SK-N-SH (cell line): Measurements from ENCODE around the gene ATXN10. TPM values are rescaled to one million over a fixed set of nuclear protein-coding genes. Genes with fewer than 3 reads are reported as not detected.
"Not testable (repeated sequence)": the region's sequence is repeated elsewhere in the genome, so short reads cannot be mapped to it uniquely, and the experiment has no call there.

Experiments
- CTCF ChIA-PET: fragments of 300-600, 350-600 bp; formaldehyde crosslinking; extraction: SDS; loops from one replicate; lab custom pipeline; 2021; lab: Yijun Ruan, JAX
- POLR2A ChIA-PET: fragments of 350-600 bp; sonication (Branson Sonifier 250); formaldehyde crosslinking; extraction: SDS; loops from one replicate; lab custom pipeline; 2020; ENCODE audit warnings: antibody characterized with exemption, inconsistent platforms; lab: Yijun Ruan, JAX
- DNase-seq: peaks from one replicate; pipeline ENCODE4 v3.0.0; 2012
- H2AFZ ChIP-seq: fragments of 200-600 bp; sonication (generic); 2 replicates; pipeline ENCODE4 v1.8.1; 2016; ENCODE audit warnings: antibody characterized with exemption, mild to moderate bottlenecking, low read depth
- H3F3A ChIP-seq: fragments of 200-600 bp; sonication (generic); replicated peaks from 2 replicates; pipeline ENCODE3; 2016; ENCODE audit warnings: antibody characterized with exemption, mild to moderate bottlenecking; ENCODE audit not compliant: insufficient read depth
- H3K27ac ChIP-seq, 2 experiments: fragments of 200-500 bp in 1 of 2; fragments of 200-600 bp in 1 of 2; sonication (Bioruptor generic) in 1 of 2; sonication (generic), shearing (Covaris generic) in 1 of 2; 2 replicates each; pipeline versions ENCODE4 v1.5.1 to v1.6.1; 2014 to 2016; ENCODE audit warnings: low read depth in 2 of 2, inconsistent platforms in 1 of 2, low read length in 1 of 2, mild to moderate bottlenecking in 1 of 2, mixed read lengths in 1 of 2
- H3K27me3 ChIP-seq: fragments of 200-600 bp; sonication (generic), shearing (Covaris generic); 2 replicates; pipeline ENCODE4 v1.6.1; 2016; ENCODE audit warnings: mixed run types; ENCODE audit not compliant: insufficient read depth
- H3K36me3 ChIP-seq, 2 experiments: fragments of 200-500 bp in 1 of 2; fragments of 200-600 bp in 1 of 2; sonication (Bioruptor generic) in 1 of 2; sonication (generic) in 1 of 2; replicated peaks in 1 of 2; 2 replicates each; pipeline versions ENCODE3 to v1.5.1; 2014 to 2016; ENCODE audit warnings: low read length in 1 of 2, mild to moderate bottlenecking in 1 of 2; ENCODE audit not compliant: insufficient read depth in 2 of 2, control insufficient read depth in 1 of 2
- H3K4me1 ChIP-seq, 2 experiments: fragments of 200-500 bp in 1 of 2; fragments of 200-600 bp in 1 of 2; sonication (Bioruptor generic) in 1 of 2; sonication (generic), shearing (Covaris generic) in 1 of 2; 2 replicates each; pipeline versions ENCODE4 v1.5.1 to v1.6.1; 2014 to 2016; ENCODE audit warnings: low read depth in 1 of 2, low read length in 1 of 2, mixed run types in 1 of 2; ENCODE audit not compliant: insufficient read depth in 2 of 2, control insufficient read depth in 1 of 2
- H3K4me2 ChIP-seq: fragments of 200-600 bp; sonication (generic), shearing (Covaris generic); 2 replicates; pipeline ENCODE4 v1.6.1; 2017; ENCODE audit warnings: mixed run types
- H3K4me3 ChIP-seq, 2 experiments: fragments of 200-500 bp in 1 of 2; fragments of 200-600 bp in 1 of 2; sonication (Bioruptor generic) in 1 of 2; sonication (generic), shearing (Covaris generic) in 1 of 2; 2 replicates each; pipeline versions ENCODE4 v1.5.1 to v1.8.1; 2014 to 2016; ENCODE audit warnings: low read depth in 2 of 2, inconsistent platforms in 1 of 2, low read length in 1 of 2, mild to moderate bottlenecking in 1 of 2, mixed read lengths in 1 of 2, moderate library complexity in 1 of 2
- H3K79me2 ChIP-seq: fragments of 200-600 bp; sonication (generic); 2 replicates; pipeline ENCODE4 v1.8.1; 2017; ENCODE audit warnings: mild to moderate bottlenecking; ENCODE audit not compliant: insufficient read depth
- H3K9ac ChIP-seq: fragments of 200-600 bp; sonication (generic); 2 replicates; pipeline ENCODE4 v1.6.1; 2017; ENCODE audit warnings: mixed run types
- H3K9me2 ChIP-seq: fragments of 200-600 bp; sonication (generic); 2 replicates; pipeline ENCODE4 v1.6.1; 2017; ENCODE audit warnings: mixed run types
- H3K9me3 ChIP-seq: fragments of 200-600 bp; sonication (generic); 2 replicates; pipeline ENCODE4 v1.6.1; 2017; ENCODE audit warnings: mixed run types, mild to moderate bottlenecking, moderate library complexity
- H4K20me1 ChIP-seq: fragments of 200-600 bp; sonication (generic); 2 replicates; pipeline ENCODE4 v1.6.1; 2017; ENCODE audit warnings: mild to moderate bottlenecking, mixed run types; ENCODE audit not compliant: insufficient read depth
- ELF1 ChIP-seq: IDR thresholded peaks from 2 replicates; pipeline ENCODE4 v1.4.0; 2012
- EP300 ChIP-seq, 2 experiments: IDR thresholded peaks; 2 replicates each; pipeline versions ENCODE4 v1.4.0 to v1.6.1; 2012; ENCODE audit warnings: borderline replicate concordance in 1 of 2, low read depth in 1 of 2, low read length in 1 of 2
- GATA2 ChIP-seq: sonication (generic); formaldehyde crosslinking; IDR thresholded peaks from 2 replicates; pipeline ENCODE4 v1.5.0; 2020; ENCODE audit warnings: mild to moderate bottlenecking, missing genetic modification reagents
- MAX ChIP-seq: IDR thresholded peaks from 2 replicates; pipeline ENCODE4 v1.4.0; 2012; ENCODE audit warnings: low read depth
- MXI1 ChIP-seq: IDR thresholded peaks from 2 replicates; pipeline ENCODE4 v1.6.1; 2012; ENCODE audit warnings: mild to moderate bottlenecking, low read depth, low read length, improper control_type of control experiment
- NFIC ChIP-seq: IDR thresholded peaks from 2 replicates; pipeline ENCODE4 v1.4.0; 2012; ENCODE audit warnings: borderline replicate concordance
- POLR2AphosphoS5 ChIP-seq: IDR thresholded peaks from 2 replicates; pipeline ENCODE4 v1.6.1; 2012; ENCODE audit warnings: low read depth, low read length
- RAD21 ChIP-seq: IDR thresholded peaks from 2 replicates; pipeline ENCODE4 v1.6.1; 2012; ENCODE audit warnings: mild to moderate bottlenecking, low read length
- RCOR1 ChIP-seq: fragments of 150-350 bp; IDR thresholded peaks from 2 replicates; pipeline ENCODE4 v1.6.1; 2017; ENCODE audit warnings: antibody characterized with exemption, low read length
- REST ChIP-seq: IDR thresholded peaks from 2 replicates; pipeline ENCODE4 v1.6.1; 2012; ENCODE audit warnings: mild to moderate bottlenecking, low read depth, low read length, moderate library complexity
- SIN3A ChIP-seq: IDR thresholded peaks from 2 replicates; pipeline ENCODE4 v1.6.1; 2012; ENCODE audit warnings: low read depth, mild to moderate bottlenecking, low read length, moderate library complexity, borderline replicate concordance
- SMC3 ChIP-seq: IDR thresholded peaks from 2 replicates; pipeline ENCODE4 v1.6.1; 2012; ENCODE audit warnings: low read depth, low read length, improper control_type of control experiment
- TEAD4 ChIP-seq: IDR thresholded peaks from 2 replicates; pipeline ENCODE4 v1.4.0; 2012; ENCODE audit warnings: mild to moderate bottlenecking, borderline replicate concordance; ENCODE audit not compliant: insufficient read depth
- USF1 ChIP-seq: IDR thresholded peaks from 2 replicates; pipeline ENCODE4 v1.4.0; 2012; ENCODE audit warnings: low read depth, borderline replicate concordance
- WGBS: methylation state at CpG from one replicate; pipeline ENCODE4 v1.1.6; 2017; ENCODE audit warnings: low lambda C conversion rate; 5-methylcytosine and 5-hydroxymethylcytosine counted together
- polyA plus RNA-seq, 3 experiments: library from polyadenylated mRNA; depleted of rRNA; stranded (reverse); fragments of >200 nt; gene quantifications; 2 replicates each; pipeline ENCODE4 v1.2.3, GENCODE V29; 2012

Gene ATXN10
- polyA plus RNA-seq, 1 of the 3 experiments (the other 2 are of a cell fraction), result 202 TPM

GRCh38 chr22:45793892-45794291 is 122.3 kb downstream of the ATXN10 start:
- peaks cover 33% of the 10 kb centered on the region for H3K9me3 ChIP-seq
- ChIA-PET POLR2A (no interaction called here), CTCF (no interaction called here)
- H3K79me2 ChIP-seq, result peaks cover 11% of the 10 kb centered on the region
- H3K27ac ChIP-seq, result no peak overlapping the region
- H3K4me1 ChIP-seq, result no peaks in the 10 kb centered on the region; a peak in 2 of 4 replicates
- H4K20me1 ChIP-seq, result no peaks in the 10 kb centered on the region
- H3K4me2 ChIP-seq, result no peak overlapping the region
- H2AFZ ChIP-seq, result no peak overlapping the region
- no peak overlapping the region for H3K4me3 ChIP-seq
- peaks cover 10% of the 10 kb centered on the region for H3F3A ChIP-seq
- WGBS, result 90% methylated on average over 2 of the region's 2 CpGs
- H3K9me2 ChIP-seq, result no peaks in the 10 kb centered on the region
- TF ChIP-seq NFIC, result no peak
- no peak for TF ChIP-seq ELF1
- TF ChIP-seq POLR2AphosphoS5, result no peak
- no peak for TF ChIP-seq SMC3
- TF ChIP-seq, all 33 proteins: peak for 0
- DNase-seq, result no peak
- no peak overlapping the region for H3K9ac ChIP-seq
- H3K27me3 ChIP-seq, result no peaks in the 10 kb centered on the region
- H3K36me3 ChIP-seq, result peaks cover 54 to 65% of the 10 kb centered on the region in 2 experiments

GRCh38 chr22:45796009-45796408 is 124.4 kb downstream of the ATXN10 start:
- H3K27me3 ChIP-seq, H3K9ac ChIP-seq, POLR2A ChIA-PET, H4K20me1 ChIP-seq, H3K4me1 ChIP-seq, H3K9me2 ChIP-seq, H3K4me3 ChIP-seq, H3K4me2 ChIP-seq, H2AFZ ChIP-seq, H3K27ac ChIP-seq, DNase-seq, CTCF ChIA-PET: not testable (repeated sequence)
- H3F3A ChIP-seq, result peaks cover 14% of the 10 kb centered on the region
- H3K9me3 ChIP-seq, result peaks cover 33% of the 10 kb centered on the region
- H3K36me3 ChIP-seq, result peaks cover 54 to 79% of the 10 kb centered on the region in 2 experiments
- WGBS, result 98% methylated on average over 9 of the region's 9 CpGs
- peaks cover 12% of the 10 kb centered on the region for H3K79me2 ChIP-seq

- Histone ChIP-seq H4K20me1 (no peaks in the 10 kb centered on the region), H3K4me3 (no peak overlapping the region), H3K4me2 (no peak overlapping the region), H3K79me2 (peaks cover 16% of the 10 kb centered on the region), H3K9me2 (no peaks in the 10 kb centered on the region), H3K27me3 (no peaks in the 10 kb centered on the region), H3K9me3 (peaks cover 32% of the 10 kb centered on the region), H3K36me3 (peaks cover 37 to 67% of the 10 kb centered on the region in 2 experiments), H3K4me1 (no peaks in the 10 kb centered on the region; a peak in 1 of 4 replicates), H3F3A (peaks cover 14% of the 10 kb centered on the region), H3K27ac (no peak overlapping the region), H3K9ac (no peak overlapping the region), H2AFZ (no peak overlapping the region)
- DNase-seq, result no peak
- CTCF ChIA-PET, result no interaction called here
- WGBS, result 93% methylated on average over 2 of the region's 2 CpGs
- POLR2A ChIA-PET, result no interaction called here
- TF ChIP-seq USF1 (no peak), MXI1 (no peak), EP300 (IDR thresholded peaks at IDR 0.05; ENCODE audit: borderline replicate concordance in 1 of 2, low read depth in 1 of 2, low read length in 1 of 2) (no peak), SIN3A (no peak), REST (no peak), RCOR1 (no peak), ELF1 (no peak), TEAD4 (no peak), POLR2AphosphoS5 (no peak), MAX (no peak), RAD21 (no peak), GATA2 (CRISPR knock-in tag) (no peak)
Observed at GRCh38 chr22:45799291-45799690, 127.7 kb downstream of the ATXN10 start.
